Measurements from ENCODE around the gene SLC37A2. TPM values are rescaled to one million over a fixed set of nuclear protein-coding genes. Genes with fewer than 3 reads are reported as not detected.

SLC37A2 gene
- total RNA-seq, 1 experiment from 2014 or later: 2.2 TPM

- TF ChIP-seq ERG (CRISPR knock-in tag; IDR thresholded peaks at IDR 0.05) (no peak), SMAD3 (CRISPR knock-in tag; IDR thresholded peaks at IDR 0.05; ENCODE audit: borderline replicate concordance) (no peak)
Observed at GRCh38 chr11:125139778-125140177, 76.7 kb downstream of the SLC37A2 start (continued).

Other genes starting within 250 kb of the SLC37A2 start
- gene ROBO3, start 197.9 kb upstream of the SLC37A2 start, total RNA-seq (2021): 21.3 to 27.5 TPM (median 25.3 TPM) in 3 replicates
- 0.07 to 0.13 TPM (median 0.09 TPM) in 3 replicates for gene ROBO4, start 165.4 kb upstream of the SLC37A2 start, total RNA-seq (2021)
- not detected in 3 replicates for gene HEPN1, start 144.1 kb upstream of the SLC37A2 start, total RNA-seq (2021)
- gene HEPACAM, start 127.3 kb upstream of the SLC37A2 start, total RNA-seq (2021): not detected in 3 replicates
- 2.1 to 2.6 TPM (median 2.4 TPM) in 3 replicates for gene CCDC15, start 109.1 kb upstream of the SLC37A2 start, total RNA-seq (2021)
- 10.3 to 12.4 TPM (median 11.0 TPM) in 3 replicates for gene TMEM218, start 48.3 kb downstream of the SLC37A2 start, total RNA-seq (2021)
- gene PKNOX2, start 101.4 kb downstream of the SLC37A2 start, total RNA-seq (2021): 1.9 to 3.7 TPM (median 2.3 TPM) in 3 replicates

Data from WTC11 (cell line).